HG02759 (cell line): ENCODE measurements around the gene ELAPOR2.
"Not testable (repeated sequence)": the region's sequence is repeated elsewhere in the genome, so short reads cannot be mapped to it uniquely, and the experiment has no call there.

Experiments used
- ATAC-seq: cut with Tn5 transposase; IDR thresholded peaks from one replicate; pipeline ENCODE4 v1.9.1; 2021; ENCODE audit warnings: mild to moderate bottlenecking, moderate library complexity; ENCODE audit not compliant: unreplicated experiment

ELAPOR2 gene

DNA sequence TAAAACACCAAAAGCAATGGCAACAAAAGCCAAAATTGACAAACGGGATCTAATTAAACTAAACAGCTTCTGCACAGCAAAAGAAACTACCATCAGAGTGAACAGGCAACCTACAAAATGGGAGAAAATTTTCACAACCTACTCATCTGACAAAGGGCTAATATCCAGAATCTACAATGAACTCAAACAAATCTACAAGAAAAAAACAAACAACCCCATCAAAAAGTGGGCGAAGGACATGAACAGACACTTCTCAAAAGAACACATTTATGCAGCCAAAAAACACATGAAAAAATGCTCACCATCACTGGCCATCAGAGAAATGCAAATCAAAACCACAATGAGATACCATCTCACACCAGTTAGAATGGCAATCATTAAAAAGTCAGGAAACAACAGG lies 14.7 kb downstream of the ELAPOR2 start:
- not testable (repeated sequence) for ATAC-seq

DNA sequence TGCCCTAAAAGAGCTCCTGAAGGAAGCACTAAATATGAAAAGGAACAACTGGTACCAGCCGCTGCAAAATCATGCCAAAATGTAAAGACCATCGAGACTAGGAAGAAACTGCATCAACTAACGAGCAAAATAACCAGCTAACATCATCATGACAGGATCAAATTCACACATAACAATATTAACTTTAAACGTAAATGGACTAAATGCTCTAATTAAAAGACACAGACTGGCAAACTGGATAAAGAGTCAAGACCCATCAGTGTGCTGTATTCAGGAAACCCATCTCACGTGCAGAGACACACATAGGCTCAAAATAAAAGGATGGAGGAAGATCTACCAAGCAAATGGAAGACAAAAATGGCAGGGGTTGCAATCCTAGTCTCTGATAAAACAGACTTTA lies 17.9 kb downstream of the ELAPOR2 start:
- ATAC-seq: not testable (repeated sequence)

DNA sequence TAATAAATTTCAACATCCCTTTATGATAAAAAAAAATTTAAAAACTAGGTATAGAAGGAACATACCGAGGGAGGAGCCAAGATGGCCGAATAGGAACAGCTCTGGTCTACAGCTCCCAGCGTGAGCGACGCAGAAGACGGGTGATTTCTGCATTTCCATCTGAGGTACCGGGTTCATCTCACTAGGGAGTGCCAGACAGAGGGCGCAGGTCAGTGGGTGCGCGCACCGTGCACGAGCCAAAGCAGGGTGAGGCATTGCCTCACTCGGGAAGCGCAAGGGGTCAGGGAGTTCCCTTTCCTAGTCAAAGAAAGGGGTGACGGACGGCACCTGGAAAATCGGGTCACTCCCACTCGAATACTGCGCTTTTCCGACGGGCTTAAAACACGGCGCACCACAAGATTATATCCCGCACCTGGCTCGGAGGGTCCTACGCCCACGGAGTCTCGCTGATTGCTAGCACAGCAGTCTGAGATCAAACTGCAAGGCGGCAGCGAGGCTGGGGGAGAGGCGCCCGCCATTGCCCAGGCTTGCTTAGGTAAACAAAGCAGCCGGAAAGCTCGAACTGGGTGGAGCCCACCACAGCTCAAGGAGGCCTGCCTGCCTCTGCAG lies 19.7 kb downstream of the ELAPOR2 start:
- not testable (repeated sequence) for ATAC-seq

DNA sequence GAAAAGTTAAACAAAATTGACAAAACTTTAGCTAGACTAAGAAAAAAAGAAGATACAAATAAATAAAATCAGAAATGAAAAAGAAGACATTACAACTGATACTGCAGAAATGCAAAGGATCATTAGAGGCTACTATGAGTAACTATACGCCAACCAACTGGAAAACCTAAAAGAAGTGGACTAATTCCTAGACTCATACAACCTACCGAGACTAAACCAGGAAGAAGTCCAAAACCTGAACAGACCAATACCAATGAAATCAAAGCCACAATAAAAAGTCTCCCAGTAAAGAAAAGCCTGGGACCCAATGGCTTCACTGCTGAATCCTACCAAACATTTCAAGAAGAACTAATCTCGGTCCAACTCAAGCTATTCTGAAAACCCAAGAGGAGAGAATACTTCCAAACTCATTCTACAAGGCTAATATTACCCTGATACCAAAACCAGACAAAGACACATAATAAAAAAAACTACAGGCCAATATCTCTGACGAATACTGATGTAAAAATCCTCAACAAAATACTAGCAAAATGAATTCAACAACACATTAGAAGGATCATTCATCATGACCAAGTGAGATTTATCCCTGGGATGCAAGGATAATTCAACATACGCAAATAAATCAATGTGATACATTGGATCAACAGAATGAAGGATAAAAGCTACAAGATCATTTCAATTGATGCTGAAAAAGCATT lies 20.3 kb downstream of the ELAPOR2 start:
- ATAC-seq: no peak

GRCh38 chr7:87036985-87037384 lies 22.5 kb downstream of the ELAPOR2 start:
- ATAC-seq: no peak

DNA sequence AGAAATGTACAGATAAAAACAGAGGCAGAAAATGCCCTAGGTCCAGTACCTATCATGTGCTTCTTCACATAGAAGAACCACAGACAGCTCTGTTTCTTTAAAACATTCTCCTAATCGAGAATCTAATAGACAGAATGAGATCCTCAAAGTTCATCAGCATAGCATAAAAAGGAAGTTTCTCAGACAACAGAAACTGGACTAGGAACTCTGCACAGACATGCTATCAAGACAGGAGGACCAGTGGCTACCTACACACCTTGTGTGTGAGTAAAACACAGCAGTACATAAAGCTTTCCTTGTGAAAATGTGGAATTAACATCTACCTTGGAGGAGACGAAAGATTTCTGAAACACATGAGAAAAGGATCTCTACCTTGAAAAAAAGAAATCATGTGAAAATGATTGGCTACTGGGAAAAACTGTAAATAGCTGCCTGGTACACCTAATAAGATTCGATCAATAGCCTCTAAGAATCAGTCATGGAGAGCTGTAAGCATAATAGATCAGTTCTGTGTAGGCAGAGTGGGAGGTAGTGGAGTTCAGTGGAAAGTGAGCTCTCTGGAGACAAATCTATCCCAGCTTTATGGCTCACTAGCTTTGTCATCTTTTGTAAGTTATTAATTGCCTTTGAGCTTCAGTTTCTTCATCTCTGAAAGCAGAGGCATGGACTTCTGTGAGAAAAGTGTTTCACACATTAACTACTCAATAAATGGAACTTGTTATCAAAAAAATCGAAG lies 26.7 kb downstream of the ELAPOR2 start:
- no peak for ATAC-seq

DNA sequence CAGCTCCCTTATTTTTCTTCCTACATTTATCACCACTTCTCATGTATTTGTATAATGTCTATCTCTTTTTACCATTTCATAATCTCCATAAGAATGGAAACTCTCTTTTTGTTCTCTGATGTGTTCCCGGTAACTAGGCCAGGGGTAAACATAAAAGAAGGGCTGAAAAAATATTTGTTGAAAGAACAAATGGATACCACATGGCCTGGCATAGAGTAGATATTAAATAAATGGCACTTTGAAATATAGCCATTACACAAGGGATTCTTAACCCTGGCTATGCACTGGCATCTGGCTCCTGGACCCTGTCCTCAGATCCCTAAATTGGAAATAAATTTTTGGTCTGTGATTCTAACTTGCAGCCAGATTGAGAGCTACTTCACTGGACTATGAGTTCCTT lies 30.4 kb downstream of the ELAPOR2 start:
- no peak for ATAC-seq

- ATAC-seq: no peak
These were observed 30.8 kb downstream of the ELAPOR2 start for GRCh38 chr7:87028636-87029035.

DNA sequence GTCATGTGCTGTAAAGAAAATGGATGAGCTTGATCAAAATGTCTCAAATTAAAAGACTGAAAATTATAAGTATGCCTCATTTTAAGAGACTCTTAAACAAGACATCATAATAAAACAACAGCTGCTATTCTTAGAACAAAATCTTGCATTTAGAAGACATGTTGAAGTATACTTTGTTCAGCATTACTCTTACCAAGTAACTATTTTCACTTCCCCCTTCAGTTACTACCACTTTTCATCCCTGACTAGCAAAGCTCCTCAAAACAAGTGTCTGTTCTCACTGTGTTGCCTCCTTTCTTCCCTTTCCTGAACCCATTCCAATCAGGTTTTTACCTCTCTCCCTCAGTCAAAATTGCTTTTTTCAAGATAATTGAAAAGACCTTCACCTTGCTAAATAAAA lies 31.6 kb downstream of the ELAPOR2 start:
- peak; percentile 68 for ATAC-seq

DNA sequence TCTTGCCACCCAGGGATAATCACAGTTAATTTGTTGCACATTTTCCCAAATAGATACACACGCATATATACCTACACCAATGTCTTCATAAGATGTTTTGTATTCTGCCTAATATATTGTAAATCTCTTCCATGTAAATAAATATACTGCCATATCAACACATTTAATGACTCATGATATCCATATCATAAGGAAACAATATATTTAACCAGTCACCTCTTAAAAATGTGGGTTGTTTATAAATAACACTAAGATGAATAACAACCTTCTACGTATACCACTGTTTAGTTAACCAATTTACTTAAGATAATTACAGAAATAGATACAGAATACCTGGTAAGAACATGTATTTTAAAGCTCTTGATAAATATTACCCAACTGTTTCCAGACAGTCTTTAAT lies 38.2 kb downstream of the ELAPOR2 start:
- no peak for ATAC-seq

- ATAC-seq: no peak
These were observed 42.8 kb downstream of the ELAPOR2 start for GRCh38 chr7:87016606-87017005.

DNA sequence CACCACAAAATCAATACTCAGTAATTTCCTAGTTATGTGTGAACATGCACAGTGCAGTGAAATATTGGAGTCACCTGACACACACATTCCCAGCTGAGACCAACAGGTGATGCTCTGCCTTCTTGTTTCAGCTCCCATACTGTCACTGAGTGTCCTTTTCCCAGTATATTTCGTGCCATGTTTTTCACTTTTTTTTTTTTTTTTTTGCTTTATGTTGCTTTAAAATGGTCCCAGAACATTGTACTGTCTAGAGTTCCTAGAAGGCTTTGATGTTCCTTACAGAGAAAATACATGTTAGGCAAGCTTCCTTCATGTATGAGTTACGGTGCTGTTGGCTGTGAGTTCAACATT lies 45.6 kb downstream of the ELAPOR2 start:
- no peak for ATAC-seq

- ATAC-seq: no peak
These were observed 46.2 kb downstream of the ELAPOR2 start for GRCh38 chr7:87013136-87013839.
